Panc1 (cell line): ENCODE results near the gene CNST. TPM values are rescaled to one million over a fixed set of nuclear protein-coding genes. Genes with fewer than 3 reads are reported as not detected.

Source experiments
- ATAC-seq: fragments of 200-7000 bp; cut with Tn5 transposase; 2 replicates; pipeline ENCODE4 v1.9.1; 2020; ENCODE audit warnings: mild to moderate bottlenecking, moderate library complexity
- BruUV-seq: library from RNA; stranded (reverse); fragments of 400-500 nt; replicated peaks from 2 replicates; lab custom pipeline; 2021; lab: Mats Ljungman, UMichigan
- CTCF ChIA-PET: fragments of 300-600 bp; sonication (Branson Sonifier 250); formaldehyde crosslinking; loops from one replicate; lab custom pipeline; 2022; ENCODE audit warnings: antibody characterized with exemption; lab: Charles Lee
- POLR2A ChIA-PET: fragments of 300-600 bp; sonication (Branson Sonifier 250); formaldehyde crosslinking; loops from one replicate; lab custom pipeline; 2022; ENCODE audit warnings: antibody characterized with exemption; lab: Charles Lee
- DNase-seq: peaks from one replicate; pipeline ENCODE4 v3.0.0-alpha.2; 2010; ENCODE audit warnings: low read depth, low spot score
- H3K27ac ChIP-seq: 2 replicates; pipeline ENCODE4 v1.5.1; 2011; ENCODE audit warnings: mild to moderate bottlenecking, low read length, inconsistent platforms
- H3K27me3 ChIP-seq: fragments of 200-500 bp; sonication (Bioruptor generic); 2 replicates; pipeline ENCODE4 v1.6.0; 2014; ENCODE audit warnings: low read length, inconsistent platforms; ENCODE audit not compliant: control insufficient read depth, insufficient read depth
- H3K36me3 ChIP-seq: fragments of 200-500 bp; sonication (Bioruptor generic); 2 replicates; pipeline ENCODE4 v1.5.1; 2014; ENCODE audit warnings: inconsistent platforms, mild to moderate bottlenecking, low read length, moderate library complexity; ENCODE audit not compliant: control insufficient read depth, insufficient read depth
- H3K4me1 ChIP-seq: 2 replicates; pipeline ENCODE4 v1.5.1; 2011; ENCODE audit warnings: inconsistent platforms, mild to moderate bottlenecking, low read length, moderate library complexity; ENCODE audit not compliant: control insufficient read depth, insufficient read depth
- H3K4me3 ChIP-seq, 2 experiments: 2 replicates each; pipeline ENCODE4 v1.5.1; 2011 to 2012; ENCODE audit warnings: low read depth in 2 of 2, low read length in 2 of 2, mild to moderate bottlenecking in 2 of 2, inconsistent platforms in 1 of 2, moderate library complexity in 1 of 2
- H3K9me3 ChIP-seq: fragments of 200-500 bp; sonication (Bioruptor generic); 2 replicates; pipeline ENCODE4 v1.5.1; 2014; ENCODE audit warnings: low read depth, mild to moderate bottlenecking, inconsistent platforms, low read length, moderate library complexity; ENCODE audit not compliant: control insufficient read depth, insufficient read depth
- CTCF ChIP-seq: fragments of 450-650 bp; IDR thresholded peaks from 2 replicates; pipeline ENCODE4 v1.5.1; 2017; ENCODE audit warnings: mild to moderate bottlenecking
- POLR2AphosphoS5 ChIP-seq: IDR thresholded peaks from 2 replicates; pipeline ENCODE4 v1.6.1; 2012; ENCODE audit warnings: mild to moderate bottlenecking, low read depth, low read length, moderate library complexity
- SIN3A ChIP-seq: IDR thresholded peaks from 2 replicates; pipeline ENCODE4 v1.6.1; 2012; ENCODE audit warnings: low read depth, mild to moderate bottlenecking, low read length, moderate library complexity, borderline replicate concordance; ENCODE audit not compliant: insufficient read depth
- TCF7L2 ChIP-seq: IDR thresholded peaks from 2 replicates; pipeline ENCODE4 v1.6.1; 2011; ENCODE audit warnings: mild to moderate bottlenecking, low read depth, low read length, inconsistent platforms
- in situ Hi-C: cut with HindIII; loops from 2 replicates; pipeline ENCODE4 v1.10.0; 2016; ENCODE audit warnings: low sequenced_read_pairs, low pct_unique_long_range_greater_than_20kb
- intact Hi-C: fragments of 100-400 bp; cut with micrococcal nuclease; formaldehyde crosslinking; loops from one replicate; pipeline ENCODE4 v1.10.0; 2022; ENCODE audit not compliant: unreplicated experiment
- total RNA-seq: library from RNA; stranded (reverse); gene quantifications from one replicate; pipeline ENCODE4 v1.2.1, GENCODE V29; 2021; ENCODE audit not compliant: unreplicated experiment
- TF ChIP-seq, protein P1 (sequence below), 2 experiments: IDR thresholded peaks; 2 replicates each; pipeline ENCODE4 v1.6.1; 2011 to 2012; ENCODE audit warnings: low read depth in 2 of 2, control low read depth in 1 of 2, low read length in 1 of 2, mild to moderate bottlenecking in 1 of 2, moderate library complexity in 1 of 2; ENCODE audit not compliant: insufficient read depth in 1 of 2

The CNST gene
- total RNA-seq, 1 experiment from 2014 or later = 18.5 TPM

GRCh38 chr1:246597340-246597739, 31.1 kb downstream of the CNST start:
- in situ Hi-C loops (no loop called here), intact Hi-C loops (no loop called here)
- Histone ChIP-seq H3K27me3 (no peaks in the 10 kb centered on the region), H3K36me3 (no peaks in the 10 kb centered on the region), H3K9me3 (no peaks in the 10 kb centered on the region), H3K4me3 (no peak overlapping the region), H3K27ac (no peak overlapping the region), H3K4me1 (no peaks in the 10 kb centered on the region)
- TF ChIP-seq SIN3A (no peak), CTCF (no peak), POLR2AphosphoS5 (no peak), TCF7L2 (no peak)
- TF ChIP-seq, protein P1, sequence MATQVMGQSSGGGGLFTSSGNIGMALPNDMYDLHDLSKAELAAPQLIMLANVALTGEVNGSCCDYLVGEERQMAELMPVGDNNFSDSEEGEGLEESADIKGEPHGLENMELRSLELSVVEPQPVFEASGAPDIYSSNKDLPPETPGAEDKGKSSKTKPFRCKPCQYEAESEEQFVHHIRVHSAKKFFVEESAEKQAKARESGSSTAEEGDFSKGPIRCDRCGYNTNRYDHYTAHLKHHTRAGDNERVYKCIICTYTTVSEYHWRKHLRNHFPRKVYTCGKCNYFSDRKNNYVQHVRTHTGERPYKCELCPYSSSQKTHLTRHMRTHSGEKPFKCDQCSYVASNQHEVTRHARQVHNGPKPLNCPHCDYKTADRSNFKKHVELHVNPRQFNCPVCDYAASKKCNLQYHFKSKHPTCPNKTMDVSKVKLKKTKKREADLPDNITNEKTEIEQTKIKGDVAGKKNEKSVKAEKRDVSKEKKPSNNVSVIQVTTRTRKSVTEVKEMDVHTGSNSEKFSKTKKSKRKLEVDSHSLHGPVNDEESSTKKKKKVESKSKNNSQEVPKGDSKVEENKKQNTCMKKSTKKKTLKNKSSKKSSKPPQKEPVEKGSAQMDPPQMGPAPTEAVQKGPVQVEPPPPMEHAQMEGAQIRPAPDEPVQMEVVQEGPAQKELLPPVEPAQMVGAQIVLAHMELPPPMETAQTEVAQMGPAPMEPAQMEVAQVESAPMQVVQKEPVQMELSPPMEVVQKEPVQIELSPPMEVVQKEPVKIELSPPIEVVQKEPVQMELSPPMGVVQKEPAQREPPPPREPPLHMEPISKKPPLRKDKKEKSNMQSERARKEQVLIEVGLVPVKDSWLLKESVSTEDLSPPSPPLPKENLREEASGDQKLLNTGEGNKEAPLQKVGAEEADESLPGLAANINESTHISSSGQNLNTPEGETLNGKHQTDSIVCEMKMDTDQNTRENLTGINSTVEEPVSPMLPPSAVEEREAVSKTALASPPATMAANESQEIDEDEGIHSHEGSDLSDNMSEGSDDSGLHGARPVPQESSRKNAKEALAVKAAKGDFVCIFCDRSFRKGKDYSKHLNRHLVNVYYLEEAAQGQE (IDR thresholded peaks at IDR 0.05; ENCODE audit: insufficient read depth in 1 of 2, low read depth in 2 of 2, low read length in 1 of 2) = no peak
- ATAC-seq (no peak), DNase-seq (no peak)
- no TSS peak for BruUV-seq
- POLR2A ChIA-PET = no interaction called here
- CTCF ChIA-PET = no interaction called here

GRCh38 chr1:246597971-246598370, 31.7 kb downstream of the CNST start:
- no peak for ATAC-seq
- Histone ChIP-seq H3K27ac (no peak overlapping the region), H3K36me3 (no peaks in the 10 kb centered on the region), H3K27me3 (no peaks in the 10 kb centered on the region), H3K9me3 (peaks cover 3% of the 10 kb centered on the region; the same call in 1 of the 2 replicates), H3K4me3 (no peak overlapping the region), H3K4me1 (no peaks in the 10 kb centered on the region)
- ChIA-PET CTCF (no interaction called here), POLR2A (no interaction called here)
- no TSS peak for BruUV-seq
- no peak for DNase-seq
- in situ Hi-C loops = no loop called here
- intact Hi-C loops = no loop called here
- TF ChIP-seq SIN3A = no peak
- TF ChIP-seq TCF7L2 = no peak
- no peak for TF ChIP-seq POLR2AphosphoS5
- no peak for TF ChIP-seq CTCF
- TF ChIP-seq, protein P1 (IDR thresholded peaks at IDR 0.05; ENCODE audit: insufficient read depth in 1 of 2, low read depth in 2 of 2, low read length in 1 of 2) = no peak
